Colonic mucosa (tissue), 4 donors: ENCODE measurements around the gene HAL. TPM values are rescaled to one million over a fixed set of nuclear protein-coding genes. Genes with fewer than 3 reads are reported as not detected.
A peak's percentile ranks its signal among the peaks of the same experiment; 100 is the strongest.

ENCODE experiments used
- DNase-seq: peaks from one replicate; pipeline ENCODE4 v3.0.0-alpha.2; 2020
- H3K27ac ChIP-seq: fragments of 200-600 bp; one replicate; pipeline ENCODE4 v1.8.0; 2021
- H3K27me3 ChIP-seq: fragments of 200-600 bp; one replicate; pipeline ENCODE4 v1.8.0; 2021
- H3K36me3 ChIP-seq: fragments of 200-600 bp; one replicate; pipeline ENCODE4 v1.8.0; 2021
- H3K4me1 ChIP-seq: fragments of 200-600 bp; one replicate; pipeline ENCODE4 v1.8.0; 2021; ENCODE audit warnings: mild to moderate bottlenecking
- H3K4me3 ChIP-seq: fragments of 200-600 bp; one replicate; pipeline ENCODE4 v1.8.0; 2021
- H3K9ac ChIP-seq, 2 donors: one replicate each; pipeline ENCODE4 v1.7.0; 2013; ENCODE audit warnings: control low read depth in 2 of 2, low read depth in 2 of 2, low read length in 2 of 2
- H3K9me3 ChIP-seq: fragments of 200-600 bp; one replicate; pipeline ENCODE4 v1.8.0; 2021
- intact Hi-C: fragments of 100-400 bp; cut with DNase I; formaldehyde crosslinking; loops from one replicate; pipeline ENCODE4 v1.14.1; 2022
- total RNA-seq, 2 donors: library from RNA; stranded (reverse); fragmentation: NEBNext Ultra II Directional in 1 of 2; extraction: Animal tissue kit (Norgen Biotek cat#: 25700) in 1 of 2; gene quantifications; one replicate each; pipeline ENCODE4 v1.2.1, GENCODE V29; 2021
- TF ChIP-seq, protein P1 (sequence below): fragments of 200-600 bp; IDR thresholded peaks from one replicate; pipeline ENCODE4 v1.8.0; 2022; ENCODE audit warnings: antibody characterized with exemption, mild to moderate bottlenecking
- donor health status: healthy.
- donor health status: DM: no; HTN: no; CAD: no.
- donor health status: DM: no; HTN: no; CAD: no.

HAL gene
- total RNA-seq, 2 donors from 2014 or later: 0.91 to 1.1 TPM

DNA sequence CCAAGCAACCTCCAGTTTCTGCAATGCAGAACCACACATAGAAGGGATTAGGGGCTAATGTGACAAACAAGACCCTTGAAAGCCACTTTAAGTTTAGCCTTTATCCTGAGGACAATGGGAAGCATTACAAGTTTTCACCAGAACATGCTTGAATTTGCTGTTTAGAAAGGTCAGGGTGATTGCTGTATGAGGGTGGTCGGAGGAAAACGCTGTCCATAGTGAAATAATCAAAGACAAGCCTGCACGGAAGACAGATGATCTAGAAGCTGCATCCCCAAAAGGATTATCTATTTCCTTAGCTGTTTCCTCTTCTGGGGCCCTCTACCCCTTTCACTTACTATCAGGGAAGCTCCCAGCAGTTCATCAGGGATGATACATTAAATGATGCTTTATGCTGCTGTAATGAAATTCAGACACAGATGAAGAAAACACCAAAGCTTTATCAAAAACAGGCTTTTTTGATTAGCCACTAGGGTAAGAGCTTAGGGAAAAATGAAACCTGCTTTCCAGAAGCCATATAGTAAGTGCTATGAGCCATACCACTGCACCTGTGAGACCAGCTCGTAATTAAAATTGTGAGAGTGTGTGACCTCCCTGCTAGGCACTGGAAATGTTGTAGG, 6.5 kb downstream of the HAL start:
- DNase-seq: no peak
- Histone ChIP-seq H3K9ac (no peak overlapping the region), H3K36me3 (no peaks in the 10 kb centered on the region), H3K9me3 (no peaks in the 10 kb centered on the region), H3K27me3 (no peaks in the 10 kb centered on the region), H3K27ac (no peak overlapping the region), H3K4me1 (no peaks in the 10 kb centered on the region), H3K4me3 (no peak overlapping the region)
- intact Hi-C loops: no loop called here
- TF ChIP-seq, protein P1, sequence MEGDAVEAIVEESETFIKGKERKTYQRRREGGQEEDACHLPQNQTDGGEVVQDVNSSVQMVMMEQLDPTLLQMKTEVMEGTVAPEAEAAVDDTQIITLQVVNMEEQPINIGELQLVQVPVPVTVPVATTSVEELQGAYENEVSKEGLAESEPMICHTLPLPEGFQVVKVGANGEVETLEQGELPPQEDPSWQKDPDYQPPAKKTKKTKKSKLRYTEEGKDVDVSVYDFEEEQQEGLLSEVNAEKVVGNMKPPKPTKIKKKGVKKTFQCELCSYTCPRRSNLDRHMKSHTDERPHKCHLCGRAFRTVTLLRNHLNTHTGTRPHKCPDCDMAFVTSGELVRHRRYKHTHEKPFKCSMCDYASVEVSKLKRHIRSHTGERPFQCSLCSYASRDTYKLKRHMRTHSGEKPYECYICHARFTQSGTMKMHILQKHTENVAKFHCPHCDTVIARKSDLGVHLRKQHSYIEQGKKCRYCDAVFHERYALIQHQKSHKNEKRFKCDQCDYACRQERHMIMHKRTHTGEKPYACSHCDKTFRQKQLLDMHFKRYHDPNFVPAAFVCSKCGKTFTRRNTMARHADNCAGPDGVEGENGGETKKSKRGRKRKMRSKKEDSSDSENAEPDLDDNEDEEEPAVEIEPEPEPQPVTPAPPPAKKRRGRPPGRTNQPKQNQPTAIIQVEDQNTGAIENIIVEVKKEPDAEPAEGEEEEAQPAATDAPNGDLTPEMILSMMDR: no peak

DNA sequence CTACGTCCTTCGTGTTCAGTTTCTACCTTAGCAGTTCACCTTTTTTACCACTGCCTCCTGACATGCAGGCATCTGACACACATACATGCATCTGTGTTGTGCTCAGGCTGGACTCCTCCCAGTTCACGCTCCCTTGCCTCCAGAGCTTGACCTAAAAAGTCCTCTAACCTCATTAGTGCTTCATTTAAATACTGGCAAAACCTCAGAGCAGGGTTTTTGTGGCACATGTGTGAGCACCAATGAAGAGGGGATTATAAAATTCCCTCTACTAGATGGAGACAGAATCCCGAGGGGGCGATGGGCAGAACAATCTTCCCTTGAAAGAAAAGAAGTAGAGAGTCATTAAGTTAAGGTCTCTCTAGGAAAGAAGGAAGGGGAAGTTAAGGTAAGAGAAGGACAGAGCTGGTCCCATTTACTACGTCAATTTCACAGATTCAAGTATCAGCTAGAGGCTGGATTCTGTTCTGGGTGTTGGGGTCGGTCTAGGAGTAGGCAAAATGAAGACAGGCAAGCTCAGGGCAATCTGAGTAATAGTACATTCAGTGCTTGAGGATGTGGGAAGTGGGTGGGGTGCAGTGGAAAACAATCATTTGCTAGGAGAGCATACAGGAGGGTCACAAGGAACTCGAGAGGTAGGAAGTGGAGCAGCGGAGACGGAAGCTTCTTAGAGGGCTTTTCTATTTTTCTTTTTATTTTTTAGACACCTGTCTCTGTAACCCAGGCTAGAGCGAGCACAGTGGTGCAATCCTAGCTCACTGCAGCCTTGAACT, 7.5 kb downstream of the HAL start:
- H3K36me3 ChIP-seq: no peaks in the 10 kb centered on the region
- intact Hi-C loops: no loop called here
- H3K9me3 ChIP-seq: no peaks in the 10 kb centered on the region
- no peak overlapping the region for H3K27ac ChIP-seq
- TF ChIP-seq, protein P1: no peak
- no peak for DNase-seq
- H3K27me3 ChIP-seq: no peaks in the 10 kb centered on the region
- no peak overlapping the region for H3K9ac ChIP-seq
- H3K4me1 ChIP-seq: no peaks in the 10 kb centered on the region
- no peak overlapping the region for H3K4me3 ChIP-seq

GRCh38 chr12:95986635-95987570, 9.2 kb downstream of the HAL start:
- TF ChIP-seq, protein P1: no peak
- H3K4me1 ChIP-seq: no peaks in the 10 kb centered on the region
- no peak overlapping the region for H3K27ac ChIP-seq
- H3K9me3 ChIP-seq: no peaks in the 10 kb centered on the region
- no peaks in the 10 kb centered on the region for H3K27me3 ChIP-seq
- peak; percentile 25 for DNase-seq
- intact Hi-C loops: no loop called here
- no peak overlapping the region for H3K4me3 ChIP-seq
- H3K9ac ChIP-seq: no peak overlapping the region
- H3K36me3 ChIP-seq: no peaks in the 10 kb centered on the region

DNA sequence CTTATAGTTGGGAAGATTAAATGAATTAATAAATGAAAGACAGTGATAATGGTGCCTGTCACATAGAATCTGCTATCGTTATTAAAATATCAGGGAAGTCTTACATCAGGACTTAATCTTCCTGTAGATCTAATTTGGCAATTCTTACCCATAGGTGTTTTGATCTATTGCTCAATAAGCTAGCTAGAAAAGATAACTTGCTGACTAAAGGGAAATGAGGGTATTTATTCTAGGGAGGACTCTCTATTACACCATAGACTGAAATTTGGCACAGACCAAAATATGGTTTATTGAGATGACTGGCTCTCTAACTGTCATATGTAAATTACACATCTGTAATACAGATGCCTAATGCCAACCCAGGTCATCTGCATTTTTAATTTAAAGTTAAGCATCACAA, 11.5 kb downstream of the HAL start:
- no peaks in the 10 kb centered on the region for H3K9me3 ChIP-seq
- no peaks in the 10 kb centered on the region for H3K4me1 ChIP-seq
- no peak overlapping the region for H3K4me3 ChIP-seq
- DNase-seq: no peak
- H3K36me3 ChIP-seq: no peaks in the 10 kb centered on the region
- H3K9ac ChIP-seq: no peak overlapping the region
- TF ChIP-seq, protein P1: no peak
- H3K27me3 ChIP-seq: no peaks in the 10 kb centered on the region
- intact Hi-C loops: no loop called here
- no peak overlapping the region for H3K27ac ChIP-seq

- Histone ChIP-seq H3K27me3 (no peaks in the 10 kb centered on the region), H3K9ac (no peak overlapping the region), H3K36me3 (no peaks in the 10 kb centered on the region), H3K4me1 (no peaks in the 10 kb centered on the region), H3K9me3 (no peaks in the 10 kb centered on the region), H3K27ac (no peak overlapping the region), H3K4me3 (no peak overlapping the region)
- intact Hi-C loops: no loop called here
- TF ChIP-seq, protein P1: no peak
- no peak for DNase-seq
Measured at GRCh38 chr12:95982602-95983001, 13.5 kb downstream of the HAL start.
